Endodermal cell (in vitro differentiated cells): Measurements from ENCODE around the gene WDR45. TPM values are rescaled to one million over a fixed set of nuclear protein-coding genes. Genes with fewer than 3 reads are reported as not detected.
"Not testable (repeated sequence)": the region's sequence is repeated elsewhere in the genome, so short reads cannot be mapped to it uniquely, and the experiment has no call there.

Experiments used
- DNase-seq: peaks from one replicate; pipeline ENCODE4 v3.0.0-alpha.2; 2017
- H3K27ac ChIP-seq: 2 replicates; pipeline ENCODE4 v1.5.1; 2013; ENCODE audit warnings: mild to moderate bottlenecking, low read depth, low read length, moderate library complexity
- H3K27me3 ChIP-seq: 2 replicates; pipeline ENCODE4 v1.6.1; 2013; ENCODE audit warnings: mild to moderate bottlenecking, low read length, moderate library complexity; ENCODE audit not compliant: insufficient read depth, control insufficient read depth, poor library complexity, severe bottlenecking
- H3K36me3 ChIP-seq: 2 replicates; pipeline ENCODE4 v1.7.0; 2013; ENCODE audit warnings: mild to moderate bottlenecking, low read length, moderate library complexity; ENCODE audit not compliant: control insufficient read depth, insufficient read depth
- H3K4me1 ChIP-seq: one replicate; pipeline ENCODE4 v1.7.0; 2013; ENCODE audit warnings: low read length; ENCODE audit not compliant: control insufficient read depth, insufficient read depth
- H3K4me3 ChIP-seq: 2 replicates; pipeline ENCODE4 v1.5.1; 2013; ENCODE audit warnings: mild to moderate bottlenecking, low read length, moderate library complexity
- H3K9ac ChIP-seq: 2 replicates; pipeline ENCODE4 v1.6.1; 2013; ENCODE audit warnings: mild to moderate bottlenecking, low read length, moderate library complexity; ENCODE audit not compliant: poor library complexity, severe bottlenecking; ENCODE audit errors: extremely low read depth
- H3K9me3 ChIP-seq: 2 replicates; pipeline ENCODE4 v1.6.1; 2013; ENCODE audit warnings: mild to moderate bottlenecking, low read length, moderate library complexity; ENCODE audit not compliant: control insufficient read depth
- H3K27ac Mint-ChIP-seq: 2 replicates; pipeline ENCODE4 v1.8.0; 2020; ENCODE audit warnings: mixed read lengths
- H3K27me3 Mint-ChIP-seq: 2 replicates; pipeline ENCODE4 v1.8.0; 2021; ENCODE audit warnings: mild to moderate bottlenecking, mixed read lengths; ENCODE audit not compliant: insufficient read depth
- H3K36me3 Mint-ChIP-seq: 2 replicates; pipeline ENCODE4 v1.8.0; 2020; ENCODE audit warnings: low read depth, mixed read lengths
- H3K4me1 Mint-ChIP-seq: 2 replicates; pipeline ENCODE4 v1.8.0; 2020; ENCODE audit warnings: mixed read lengths
- H3K4me3 Mint-ChIP-seq: 2 replicates; pipeline ENCODE4 v1.8.0; 2020; ENCODE audit warnings: mild to moderate bottlenecking, moderate library complexity, mixed read lengths
- H3K9me3 Mint-ChIP-seq: 2 replicates; pipeline ENCODE4 v1.8.0; 2020; ENCODE audit warnings: mild to moderate bottlenecking, mixed read lengths
- WGBS, 2 experiments: methylation state at CpG; one replicate each; pipeline versions ENCODE4 v1.1.5 to v1.1.7; 2013; ENCODE audit warnings: missing lambda C conversion rate in 2 of 2, mixed read lengths in 1 of 2; ENCODE audit not compliant: insufficient coverage in 1 of 2, insufficient read length in 1 of 2; 5-methylcytosine and 5-hydroxymethylcytosine counted together
- long read RNA-seq, 4 experiments: library from polyadenylated mRNA in 2 of 4; library from RNA in 1 of 4; library from capped mRNA in 1 of 4; stranded (forward) in 3 of 4; unstranded in 1 of 4; transcript quantifications; one replicate each; pipeline ENCODE4 v2.0.0, GENCODE V29; 2020 to 2021; ENCODE audit warnings: inconsistent platforms in 1 of 4
- polyA plus RNA-seq, 2 experiments: library from polyadenylated mRNA; stranded (reverse); fragments of 50-300 nt; gene quantifications; one replicate each; pipeline ENCODE4 v1.2.3, GENCODE V29; 2013
- total RNA-seq, 2 donors: library from RNA; stranded (reverse); fragmentation: NEBNext Ultra II Directional in 1 of 2; extraction: Animal tissue kit (Norgen Biotek cat#: 25700) in 1 of 2; gene quantifications; 2 replicates in 1 of 2; 3 replicates in 1 of 2; pipeline ENCODE4 v1.2.1, GENCODE V29; 2021
- TF ChIP-seq, protein P1 (sequence below): fragments of 200-600 bp; sonication (generic); conservative IDR thresholded peaks from 2 replicates; pipeline ENCODE4 v1.5.0; 2021; ENCODE audit warnings: antibody characterized with exemption, mild to moderate bottlenecking

The WDR45 gene
- total RNA-seq = 10 to 100 TPM; 29.8 to 42.5 TPM
- polyA plus RNA-seq (2013, experiment 1 of 2) = 32.4 TPM
- polyA plus RNA-seq (2013, experiment 2 of 2) = 28.0 TPM
- long read RNA-seq, experiment 1, partial matches to known transcripts = 0 of 13 reads
- long read RNA-seq, experiment 1, other reads (novel, unspliced or antisense) = 5 of 13 reads
- long read RNA-seq, experiment 2, transcript WDR45-207 (11 exons, 1,639 nt) = major isoform, 27 of 51 reads
- long read RNA-seq, experiment 2, transcript WDR45-206 (11 exons, 1,381 nt) = minor isoform, 5 of 51 reads
- long read RNA-seq, experiment 2, partial matches to known transcripts = 3 of 51 reads
- long read RNA-seq, experiment 2, other reads (novel, unspliced or antisense) = 10 of 51 reads
- long read RNA-seq, experiment 3, transcript WDR45-206 (11 exons, 1,381 nt) = minor isoform, 7 of 164 reads
- long read RNA-seq, experiment 3, transcript WDR45-224 (10 exons, 1,301 nt) = minor isoform, 14 of 164 reads
- long read RNA-seq, experiment 3, transcript WDR45-207 (11 exons, 1,639 nt) = major isoform, 88 of 164 reads
- long read RNA-seq, experiment 3, partial matches to known transcripts = 4 of 164 reads
- long read RNA-seq, experiment 3, other reads (novel, unspliced or antisense) = 47 of 164 reads
- long read RNA-seq, experiment 4, transcript WDR45-224 (10 exons, 1,301 nt) = minor isoform, 19 of 71 reads
- long read RNA-seq, experiment 4, transcript WDR45-207 (11 exons, 1,639 nt) = major isoform, 33 of 71 reads
- long read RNA-seq, experiment 4, partial matches to known transcripts = 3 of 71 reads
- long read RNA-seq, experiment 4, other reads (novel, unspliced or antisense) = 13 of 71 reads

GRCh38 chrX:49079489-49080428 lies at the start of gene WDR45:
TSS of gene WDR45 (minus strand) at chrX:49079887. CDS start at chrX:49078095, 1,792 bp downstream.
- H3K4me1 ChIP-seq = no peaks in the 10 kb centered on the region
- TF ChIP-seq, protein P1, sequence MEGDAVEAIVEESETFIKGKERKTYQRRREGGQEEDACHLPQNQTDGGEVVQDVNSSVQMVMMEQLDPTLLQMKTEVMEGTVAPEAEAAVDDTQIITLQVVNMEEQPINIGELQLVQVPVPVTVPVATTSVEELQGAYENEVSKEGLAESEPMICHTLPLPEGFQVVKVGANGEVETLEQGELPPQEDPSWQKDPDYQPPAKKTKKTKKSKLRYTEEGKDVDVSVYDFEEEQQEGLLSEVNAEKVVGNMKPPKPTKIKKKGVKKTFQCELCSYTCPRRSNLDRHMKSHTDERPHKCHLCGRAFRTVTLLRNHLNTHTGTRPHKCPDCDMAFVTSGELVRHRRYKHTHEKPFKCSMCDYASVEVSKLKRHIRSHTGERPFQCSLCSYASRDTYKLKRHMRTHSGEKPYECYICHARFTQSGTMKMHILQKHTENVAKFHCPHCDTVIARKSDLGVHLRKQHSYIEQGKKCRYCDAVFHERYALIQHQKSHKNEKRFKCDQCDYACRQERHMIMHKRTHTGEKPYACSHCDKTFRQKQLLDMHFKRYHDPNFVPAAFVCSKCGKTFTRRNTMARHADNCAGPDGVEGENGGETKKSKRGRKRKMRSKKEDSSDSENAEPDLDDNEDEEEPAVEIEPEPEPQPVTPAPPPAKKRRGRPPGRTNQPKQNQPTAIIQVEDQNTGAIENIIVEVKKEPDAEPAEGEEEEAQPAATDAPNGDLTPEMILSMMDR = no peak
- WGBS, 2 experiments = 0% methylated on average over 8 to 52 of the region's 55 CpGs
- Mint-ChIP-seq H3K4me3 (peak within 1 kb of the TSS; percentile 85), H3K4me1 (peaks cover 4% of the 10 kb centered on the region), H3K36me3 (peaks cover 2% of the 10 kb centered on the region), H3K27me3 (no peaks in the 10 kb centered on the region), H3K9me3 (peaks cover 51% of the 10 kb centered on the region), H3K27ac (peak within 1 kb of the TSS; percentile 95)
- DNase-seq = peak; percentile 83
- H3K27ac ChIP-seq = peak within 1 kb of the TSS; percentile 47
- peak within 1 kb of the TSS; percentile 80 for H3K9ac ChIP-seq
- H3K27me3 ChIP-seq = no peaks in the 10 kb centered on the region
- no peaks in the 10 kb centered on the region for H3K36me3 ChIP-seq
- peak within 1 kb of the TSS; percentile 87 for H3K4me3 ChIP-seq
- no peaks in the 10 kb centered on the region for H3K9me3 ChIP-seq

DNA sequence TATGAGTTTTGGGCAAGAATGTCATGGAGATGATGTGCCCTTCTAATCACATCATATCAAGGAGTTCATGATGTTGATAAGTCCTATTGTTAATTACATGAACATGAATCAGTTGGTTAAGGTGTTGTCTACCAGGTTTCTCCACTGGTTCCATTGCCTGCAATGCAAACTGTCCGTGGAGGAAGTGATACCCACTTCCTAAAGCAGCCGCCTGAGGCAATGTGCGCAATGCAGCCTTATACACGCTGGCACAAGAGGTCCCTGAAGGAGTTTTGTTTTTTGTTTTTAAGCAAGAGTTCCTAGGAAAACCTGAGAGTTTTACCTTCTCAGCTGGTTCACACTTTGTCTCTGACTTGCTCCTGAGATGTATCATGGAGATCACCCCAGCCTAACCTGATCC lies 49.7 kb upstream of the WDR45 start:
- Mint-ChIP-seq H3K36me3 (no peaks in the 10 kb centered on the region), H3K27ac (no peak overlapping the region), H3K27me3 (no peaks in the 10 kb centered on the region), H3K9me3 (peaks cover 33% of the 10 kb centered on the region), H3K4me1 (no peaks in the 10 kb centered on the region), H3K4me3 (no peak overlapping the region)
- Histone ChIP-seq H3K36me3 (no peaks in the 10 kb centered on the region), H3K27ac (no peak overlapping the region), H3K9ac (no peak overlapping the region), H3K9me3 (no peaks in the 10 kb centered on the region), H3K4me1 (no peaks in the 10 kb centered on the region), H3K27me3 (no peaks in the 10 kb centered on the region), H3K4me3 (no peak overlapping the region)
- WGBS, 2 experiments = 88 to 90% methylated on average over 2 to 4 of the region's 4 CpGs
- TF ChIP-seq, protein P1 = no peak
- DNase-seq = no peak

DNA sequence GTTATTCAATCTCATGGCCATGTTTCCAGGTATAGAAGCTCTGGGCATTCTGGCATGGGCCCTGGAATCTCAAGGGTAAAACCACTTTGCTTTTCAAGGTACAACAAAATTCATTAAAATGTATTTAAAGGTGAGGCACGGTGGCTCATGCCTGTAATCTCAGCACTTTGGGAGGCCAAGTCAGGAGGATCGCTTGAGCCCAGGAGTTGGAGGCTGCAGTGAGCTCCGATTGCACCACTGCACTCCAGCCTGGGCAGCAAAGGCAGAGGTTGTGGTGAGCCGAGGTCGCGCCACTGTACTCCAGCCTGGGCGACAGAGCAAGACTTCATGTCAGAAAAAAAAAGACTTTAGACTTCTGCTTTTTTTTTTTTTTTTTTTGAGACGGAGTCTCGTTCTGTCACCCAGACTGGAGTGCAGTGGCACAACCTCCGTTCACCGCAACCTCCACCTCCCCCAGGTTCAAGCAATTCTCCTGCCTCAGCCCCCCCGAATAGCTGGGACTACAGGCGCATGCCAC lies 48.1 kb upstream of the WDR45 start:
- H3K9me3 Mint-ChIP-seq = peaks cover 41% of the 10 kb centered on the region
- not testable (repeated sequence) for H3K9me3 ChIP-seq, H3K4me1 ChIP-seq, H3K27me3 ChIP-seq, H3K9ac ChIP-seq, H3K27me3 Mint-ChIP-seq, DNase-seq, H3K4me3 ChIP-seq, H3K4me1 Mint-ChIP-seq, H3K4me3 Mint-ChIP-seq, H3K27ac ChIP-seq, H3K27ac Mint-ChIP-seq, H3K36me3 Mint-ChIP-seq, H3K36me3 ChIP-seq
- 79% methylated on average over 10 of the region's 13 CpGs; no CpG with 5 or more reads in 1 of the 2 experiments for WGBS, 2 experiments
